SH-SY5Y (cell line): Measurements from ENCODE around the gene TOP3A.

ENCODE experiments used
- GATA2 ChIP-seq: IDR thresholded peaks from 2 replicates; pipeline ENCODE4 v1.6.1; 2011; ENCODE audit warnings: mild to moderate bottlenecking, low read depth, low read length
- GATA3 ChIP-seq: IDR thresholded peaks from 2 replicates; pipeline ENCODE4 v1.6.1; 2011; ENCODE audit warnings: low read depth, mild to moderate bottlenecking, low read length, moderate library complexity

DNA sequence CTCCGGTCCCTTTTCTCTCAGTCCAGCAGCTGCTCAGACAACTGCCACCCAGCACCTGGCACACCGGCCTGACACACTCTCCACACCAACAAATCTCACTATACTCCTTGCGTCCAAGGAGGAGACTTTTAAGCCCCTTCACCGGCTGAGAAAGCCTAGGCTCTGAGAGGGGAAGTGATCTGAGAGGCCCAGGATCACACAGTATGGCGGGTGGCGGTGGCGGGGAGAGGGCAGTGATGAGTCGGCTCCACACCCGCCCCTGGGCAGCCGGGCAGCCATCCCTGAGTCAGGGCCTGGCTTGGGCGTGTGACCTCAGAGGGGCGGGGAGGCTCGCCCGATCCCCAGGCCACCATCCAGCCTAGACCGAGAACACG is 56.8 kb downstream of the TOP3A start:
- TF ChIP-seq GATA2, result no peak
- no peak for TF ChIP-seq GATA3
